C4-2B (cell line): ENCODE data around the gene CLHC1.

Source experiments
- H3K27ac ChIP-seq: fragments of 450-650 bp; 2 replicates; pipeline ENCODE4 v1.5.1; 2017
- CTCF ChIP-seq: fragments of 450-650 bp; conservative IDR thresholded peaks from 2 replicates; pipeline ENCODE4 v1.5.1; 2017; ENCODE audit warnings: mild to moderate bottlenecking
- ZFX ChIP-seq: fragments of 450-650 bp; IDR thresholded peaks from 2 replicates; pipeline ENCODE4 v1.6.1; 2017

CLHC1 gene

GRCh38 chr2:55153584-55154299 is 78.4 kb downstream of the CLHC1 start:
- TF ChIP-seq CTCF: no peak
- no peak for TF ChIP-seq ZFX
- no peak overlapping the region for H3K27ac ChIP-seq

GRCh38 chr2:55152475-55153412 is 79.3 kb downstream of the CLHC1 start:
- no peak overlapping the region for H3K27ac ChIP-seq
- TF ChIP-seq CTCF: no peak
- TF ChIP-seq ZFX: no peak

GRCh38 chr2:55151733-55152433 is 80.2 kb downstream of the CLHC1 start:
- TF ChIP-seq ZFX (no peak), CTCF (no peak)
- no peak overlapping the region for H3K27ac ChIP-seq

- TF ChIP-seq CTCF (no peak), ZFX (no peak)
- H3K27ac ChIP-seq: no peak overlapping the region
Measured at GRCh38 chr2:55150834-55151233, 81.3 kb downstream of the CLHC1 start.

GRCh38 chr2:55148269-55148668 is 83.8 kb downstream of the CLHC1 start:
- no peak overlapping the region for H3K27ac ChIP-seq
- no peak for TF ChIP-seq ZFX
- no peak for TF ChIP-seq CTCF

GRCh38 chr2:55147531-55147930 is 84.6 kb downstream of the CLHC1 start:
- no peak overlapping the region for H3K27ac ChIP-seq
- no peak for TF ChIP-seq CTCF
- no peak for TF ChIP-seq ZFX
